Caco-2 (cell line): ENCODE results near the gene DBP. TPM values are rescaled to one million over a fixed set of nuclear protein-coding genes. Genes with fewer than 3 reads are reported as not detected.

ENCODE experiments used
- BruUV-seq: library from RNA; stranded (reverse); fragments of 400-500 nt; replicated peaks from 2 replicates; lab custom pipeline; 2021; lab: Mats Ljungman, UMichigan
- CTCF ChIA-PET: fragments of 300-600 bp; sonication (Branson Sonifier 250); formaldehyde crosslinking; loops from one replicate; lab custom pipeline; 2022; ENCODE audit warnings: antibody characterized with exemption; lab: Charles Lee
- POLR2A ChIA-PET: fragments of 300-600 bp; sonication (Branson Sonifier 250); formaldehyde crosslinking; loops from one replicate; lab custom pipeline; 2022; ENCODE audit warnings: antibody characterized with exemption; lab: Charles Lee
- DNase-seq, 2 experiments: peaks; one replicate each; pipeline versions ENCODE4 v3.0.0 to v3.0.0-alpha.2; 2020 to 2022
- H3K27me3 ChIP-seq: replicated peaks from 2 replicates; pipeline ENCODE4 v1.6.0; 2011; ENCODE audit warnings: low read length; ENCODE audit not compliant: control insufficient read depth, insufficient read depth
- H3K36me3 ChIP-seq: 2 replicates; pipeline ENCODE4 v1.5.1; 2011; ENCODE audit warnings: low read length; ENCODE audit not compliant: control insufficient read depth, insufficient read depth
- H3K4me1 ChIP-seq: fragments of 250-450 bp; sonication (Bioruptor Pico); 2 replicates; pipeline ENCODE4 v1.5.1; 2020; ENCODE audit warnings: mild to moderate bottlenecking
- H3K4me3 ChIP-seq: 2 replicates; pipeline ENCODE4 v1.5.1; 2011; ENCODE audit warnings: low read depth, mild to moderate bottlenecking, control low read depth, low read length
- H3K9me3 ChIP-seq: fragments of 250-450 bp; sonication (Bioruptor Pico); 2 replicates; pipeline ENCODE4 v1.5.1; 2020; ENCODE audit warnings: mild to moderate bottlenecking, moderate library complexity
- H3K27ac Mint-ChIP-seq: one replicate; pipeline ENCODE4 v1.8.0; 2022; ENCODE audit warnings: mixed read lengths; ENCODE audit not compliant: unreplicated experiment
- H3K27me3 Mint-ChIP-seq: one replicate; pipeline ENCODE4 v1.8.0; 2022; ENCODE audit warnings: mixed read lengths; ENCODE audit not compliant: insufficient read depth, unreplicated experiment
- H3K36me3 Mint-ChIP-seq: one replicate; pipeline ENCODE4 v1.8.0; 2022; ENCODE audit warnings: mild to moderate bottlenecking, mixed read lengths; ENCODE audit not compliant: insufficient read depth, unreplicated experiment
- H3K4me1 Mint-ChIP-seq: one replicate; pipeline ENCODE4 v1.8.0; 2022; ENCODE audit warnings: low read depth, mixed read lengths; ENCODE audit not compliant: unreplicated experiment
- H3K4me3 Mint-ChIP-seq: one replicate; pipeline ENCODE4 v1.8.0; 2022; ENCODE audit warnings: mild to moderate bottlenecking, moderate library complexity, mixed read lengths; ENCODE audit not compliant: unreplicated experiment
- H3K9me3 Mint-ChIP-seq: one replicate; pipeline ENCODE4 v1.8.0; 2022; ENCODE audit warnings: mixed read lengths; ENCODE audit not compliant: unreplicated experiment
- CTCF ChIP-seq, 2 experiments: fragments of 200-600 bp in 1 of 2; IDR thresholded peaks; 1 replicate in 1 of 2; 2 replicates in 1 of 2; pipeline versions ENCODE4 v1.5.1 to v1.8.0; 2011 to 2022; ENCODE audit warnings: antibody characterized with exemption in 1 of 2, control low read depth in 1 of 2, inconsistent platforms in 1 of 2, low read depth in 1 of 2, low read length in 1 of 2, mild to moderate bottlenecking in 1 of 2, moderate library complexity in 1 of 2; ENCODE audit not compliant: insufficient read depth in 1 of 2, severe bottlenecking in 1 of 2, unreplicated experiment in 1 of 2
- intact Hi-C: fragments of 100-400 bp; cut with micrococcal nuclease; formaldehyde crosslinking; loops from one replicate; pipeline ENCODE4 v1.10.0; 2022; ENCODE audit not compliant: unreplicated experiment
- total RNA-seq: library from RNA; stranded (reverse); gene quantifications from 2 replicates; pipeline ENCODE4 v1.2.3, GENCODE V29; 2022

DBP gene
- total RNA-seq, 1 experiment from 2014 or later, result 17.4 TPM

- Histone ChIP-seq H3K4me1 (peaks cover 15% of the 10 kb centered on the region), H3K27me3 (no peaks in the 10 kb centered on the region), H3K4me3 (no peak overlapping the region), H3K36me3 (peaks cover 11% of the 10 kb centered on the region), H3K9me3 (no peaks in the 10 kb centered on the region)
- no peaks in the 10 kb centered on the region for H3K9me3 Mint-ChIP-seq
- ChIA-PET CTCF (no interaction called here), POLR2A (no interaction called here)
- no peak for TF ChIP-seq CTCF (IDR thresholded peaks at IDR 0.05; ENCODE audit: insufficient read depth in 1 of 2, low read depth in 1 of 2, low read length in 1 of 2, severe bottlenecking in 1 of 2, unreplicated experiment in 1 of 2)
- intact Hi-C loops, result no loop called here
- peaks cover 23% of the 10 kb centered on the region for H3K4me1 Mint-ChIP-seq
- no TSS peak for BruUV-seq
- peaks cover 75% of the 10 kb centered on the region for H3K36me3 Mint-ChIP-seq
- peak overlapping the region; percentile 25 for H3K27ac Mint-ChIP-seq
- no peak overlapping the region for H3K4me3 Mint-ChIP-seq
- no peaks in the 10 kb centered on the region for H3K27me3 Mint-ChIP-seq
- no peak for DNase-seq
Observed at GRCh38 chr19:48611872-48612271, 25.3 kb downstream of the DBP start.

- Mint-ChIP-seq H3K4me1 (peaks cover 15% of the 10 kb centered on the region), H3K27ac (no peak overlapping the region), H3K4me3 (no peak overlapping the region), H3K36me3 (peaks cover 53% of the 10 kb centered on the region), H3K9me3 (no peaks in the 10 kb centered on the region), H3K27me3 (no peaks in the 10 kb centered on the region)
- POLR2A ChIA-PET, result interaction anchor here (2.3 kb wide), 1 partner anchor 9 kb away, joined by 16 read pairs; the partner anchor contains the start of genes RPL18 and SPHK2
- TF ChIP-seq CTCF (IDR thresholded peaks at IDR 0.05; ENCODE audit: insufficient read depth in 1 of 2, low read depth in 1 of 2, low read length in 1 of 2, severe bottlenecking in 1 of 2, unreplicated experiment in 1 of 2), result no peak
- peaks cover 2% of the 10 kb centered on the region for H3K4me1 ChIP-seq
- CTCF ChIA-PET, result interaction anchor here (0.6 to 1.8 kb wide), 10 partner anchors 9 to 205 kb away, joined by 3 to 18 read pairs (median 6); partner anchors contain the start of genes RPL18 and SPHK2
- H3K27me3 ChIP-seq, result no peaks in the 10 kb centered on the region
- no peak overlapping the region for H3K4me3 ChIP-seq
- H3K9me3 ChIP-seq, result no peaks in the 10 kb centered on the region
- no peak for DNase-seq
- BruUV-seq, result no TSS peak
- intact Hi-C loops, result no loop called here
- no peaks in the 10 kb centered on the region for H3K36me3 ChIP-seq
Observed at GRCh38 chr19:48609571-48610108, 27.5 kb downstream of the DBP start.

- Histone ChIP-seq H3K4me1 (no peaks in the 10 kb centered on the region), H3K36me3 (no peaks in the 10 kb centered on the region), H3K9me3 (no peaks in the 10 kb centered on the region), H3K4me3 (no peak overlapping the region), H3K27me3 (no peaks in the 10 kb centered on the region)
- Mint-ChIP-seq H3K4me3 (peak overlapping the region; percentile 54), H3K27me3 (no peaks in the 10 kb centered on the region), H3K9me3 (no peaks in the 10 kb centered on the region), H3K27ac (no peak overlapping the region), H3K36me3 (peaks cover 44% of the 10 kb centered on the region), H3K4me1 (peaks cover 7% of the 10 kb centered on the region)
- POLR2A ChIA-PET, result interaction anchor here (1.0 to 2.3 kb wide), 3 partner anchors 10 to 116 kb away, joined by 3 to 16 read pairs (median 4); partner anchors contain the start of genes RPL18 and SPHK2
- DNase-seq, result peak in 1 of 2 experiments; percentile 70
- intact Hi-C loops, result loop anchor here (1.0 kb wide), 1 partner anchor 20 kb away; no protein-coding TSS in a partner anchor
- no TSS peak for BruUV-seq
- TF ChIP-seq CTCF (IDR thresholded peaks at IDR 0.05; ENCODE audit: insufficient read depth in 1 of 2, low read depth in 1 of 2, low read length in 1 of 2, severe bottlenecking in 1 of 2, unreplicated experiment in 1 of 2), result peak; percentile 82 to 86
- CTCF ChIA-PET, result interaction anchor here (0.5 to 1.8 kb wide), 19 partner anchors 10 to 254 kb away, joined by 3 to 18 read pairs (median 5); partner anchors contain the start of genes GRIN2D, KDELR1, RPL18 and SPHK2
Observed at GRCh38 chr19:48608798-48609263, 28.3 kb downstream of the DBP start.
